Measurements from ENCODE around the gene VTA1. TPM values are rescaled to one million over a fixed set of nuclear protein-coding genes. Genes with fewer than 3 reads are reported as not detected.
A peak's percentile ranks its signal among the peaks of the same experiment; 100 is the strongest.
"Not testable (repeated sequence)": the region's sequence is repeated elsewhere in the genome, so short reads cannot be mapped to it uniquely, and the experiment has no call there.

The VTA1 gene
- total and polyA plus RNA-seq, 5 donors, result 22.0 to 35.2 (median 30.0) TPM

DNA sequence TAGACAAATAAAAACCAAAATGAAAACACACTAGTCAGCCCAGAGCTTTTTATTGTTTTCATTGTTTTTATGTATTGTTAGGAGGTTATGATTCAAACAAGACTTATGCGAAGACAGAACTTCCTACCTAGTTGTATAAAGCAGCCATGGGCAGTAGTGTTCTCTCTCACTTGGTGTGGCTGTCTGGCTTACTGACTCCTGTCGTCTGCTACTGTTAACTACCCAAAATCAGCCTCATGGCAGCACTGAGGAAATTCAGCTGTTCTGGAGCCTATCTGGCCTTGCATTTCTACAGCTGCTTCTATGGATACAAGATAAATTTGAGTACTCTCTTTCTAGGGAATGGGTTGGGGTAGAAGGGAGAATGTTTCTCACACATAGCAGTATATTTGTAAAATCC, 20.4 kb downstream of the VTA1 start:
- no peaks in the 10 kb centered on the region for H3K27me3 ChIP-seq (ENCODE audit: control insufficient read depth, insufficient read depth)
- DNase-seq (no peak), ATAC-seq (no peak)
- WGBS, result 59% methylated on average over 2 of the region's 2 CpGs
- no peak overlapping the region for H3K4me3 ChIP-seq (ENCODE audit: low read length)
- H3K27ac ChIP-seq (ENCODE audit: low read length), result no peak overlapping the region
- intact Hi-C loops (cut with DNase I), result no loop called here
- H3K9me3 ChIP-seq (ENCODE audit: control insufficient read depth, low read length), result no peaks in the 10 kb centered on the region
- no peaks in the 10 kb centered on the region for H3K4me1 ChIP-seq (ENCODE audit: control insufficient read depth, insufficient read depth, low read length)

GRCh38 chr6:142171351-142171750, 24.3 kb downstream of the VTA1 start:
- no peak for ATAC-seq
- Histone ChIP-seq H3K4me1 (ENCODE audit: control insufficient read depth, insufficient read depth, low read length) (no peaks in the 10 kb centered on the region), H3K27ac (ENCODE audit: low read length) (no peak overlapping the region), H3K9me3 (ENCODE audit: control insufficient read depth, low read length) (no peaks in the 10 kb centered on the region), H3K4me3 (ENCODE audit: low read length) (no peak overlapping the region), H3K27me3 (ENCODE audit: control insufficient read depth, insufficient read depth) (no peaks in the 10 kb centered on the region)
- DNase-seq, result no peak
- intact Hi-C loops (cut with DNase I), result no loop called here

DNA sequence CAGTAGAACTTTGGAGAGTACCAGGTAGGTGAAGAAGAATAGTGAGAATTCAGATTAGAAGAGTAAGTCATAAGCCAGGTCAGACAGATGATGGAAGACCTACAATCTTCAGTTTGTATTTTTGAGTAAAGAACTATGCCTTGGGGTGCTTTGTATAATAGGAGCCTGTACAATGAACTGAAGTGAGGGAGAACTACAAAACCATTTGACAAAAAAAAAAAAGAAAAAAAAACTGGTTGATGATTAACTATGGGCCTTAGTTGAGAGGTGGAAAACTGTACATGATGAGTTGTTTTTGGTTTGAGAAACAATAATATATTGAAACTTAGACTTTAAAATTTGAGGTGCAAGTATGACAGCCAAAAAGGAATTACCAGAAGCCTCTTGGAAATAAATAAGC, 25.7 kb downstream of the VTA1 start:
- DNase-seq (no peak), ATAC-seq (no peak)
- Histone ChIP-seq H3K9me3 (ENCODE audit: control insufficient read depth, low read length) (no peaks in the 10 kb centered on the region), H3K4me1 (ENCODE audit: control insufficient read depth, insufficient read depth, low read length) (no peaks in the 10 kb centered on the region), H3K4me3 (ENCODE audit: low read length) (no peak overlapping the region), H3K27ac (ENCODE audit: low read length) (no peak overlapping the region), H3K27me3 (ENCODE audit: control insufficient read depth, insufficient read depth) (no peaks in the 10 kb centered on the region)
- intact Hi-C loops (cut with DNase I), result no loop called here

GRCh38 chr6:142173980-142174379, 26.9 kb downstream of the VTA1 start:
- intact Hi-C loops (cut with DNase I), result no loop called here
- over 99% methylated on average over 3 of the region's 3 CpGs for WGBS
- H3K27ac ChIP-seq (ENCODE audit: low read length), result no peak overlapping the region
- ATAC-seq, result no peak
- H3K27me3 ChIP-seq (ENCODE audit: control insufficient read depth, insufficient read depth), result no peaks in the 10 kb centered on the region
- H3K4me1 ChIP-seq (ENCODE audit: control insufficient read depth, insufficient read depth, low read length), result no peaks in the 10 kb centered on the region
- no peak for DNase-seq
- no peaks in the 10 kb centered on the region for H3K9me3 ChIP-seq (ENCODE audit: control insufficient read depth, low read length)
- H3K4me3 ChIP-seq (ENCODE audit: low read length), result no peak overlapping the region

DNA sequence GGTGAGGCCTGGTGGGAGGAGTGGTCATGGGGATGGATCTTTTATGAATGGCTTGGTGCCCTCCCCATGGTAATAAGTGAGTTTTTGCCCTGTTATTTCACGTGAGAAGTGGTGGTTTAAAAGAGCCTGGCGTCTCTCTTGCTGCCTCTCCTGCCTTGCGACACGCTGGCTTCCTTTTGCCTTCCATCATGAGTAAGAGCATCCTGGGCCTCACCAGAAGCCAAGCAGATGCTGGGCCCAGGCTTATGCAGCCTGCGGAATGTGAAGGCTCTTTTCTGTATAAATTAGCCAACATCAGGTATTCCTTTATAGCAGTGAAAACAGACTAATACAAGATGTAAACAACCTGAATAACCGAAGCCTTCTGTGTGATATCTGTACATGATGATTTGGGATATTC, 27.6 kb downstream of the VTA1 start:
- H3K4me1 ChIP-seq (ENCODE audit: control insufficient read depth, insufficient read depth, low read length), result no peaks in the 10 kb centered on the region
- H3K27me3 ChIP-seq (ENCODE audit: control insufficient read depth, insufficient read depth), result no peaks in the 10 kb centered on the region
- ATAC-seq (no peak), DNase-seq (no peak)
- 91% methylated on average over 6 of the region's 6 CpGs for WGBS
- intact Hi-C loops (cut with DNase I), result no loop called here
- H3K4me3 ChIP-seq (ENCODE audit: low read length), result no peak overlapping the region
- H3K9me3 ChIP-seq (ENCODE audit: control insufficient read depth, low read length), result no peaks in the 10 kb centered on the region
- no peak overlapping the region for H3K27ac ChIP-seq (ENCODE audit: low read length)

- Histone ChIP-seq H3K9me3 (ENCODE audit: control insufficient read depth, low read length) (no peaks in the 10 kb centered on the region), H3K27ac (ENCODE audit: low read length) (no peak overlapping the region), H3K4me3 (ENCODE audit: low read length) (no peak overlapping the region), H3K27me3 (ENCODE audit: control insufficient read depth, insufficient read depth) (no peaks in the 10 kb centered on the region), H3K4me1 (ENCODE audit: control insufficient read depth, insufficient read depth, low read length) (no peaks in the 10 kb centered on the region)
- ATAC-seq, result no peak
- no peak for DNase-seq
- intact Hi-C loops (cut with DNase I), result no loop called here
These were observed 31.1 kb downstream of the VTA1 start for GRCh38 chr6:142178129-142178528.

- no peak for ATAC-seq
- no peak overlapping the region for H3K4me3 ChIP-seq (ENCODE audit: low read length)
- H3K27me3 ChIP-seq (ENCODE audit: control insufficient read depth, insufficient read depth), result no peaks in the 10 kb centered on the region
- H3K9me3 ChIP-seq (ENCODE audit: control insufficient read depth, low read length), result no peaks in the 10 kb centered on the region
- DNase-seq, result no peak
- intact Hi-C loops (cut with DNase I), result no loop called here
- peaks cover 2% of the 10 kb centered on the region for H3K4me1 ChIP-seq (ENCODE audit: control insufficient read depth, insufficient read depth, low read length)
- H3K27ac ChIP-seq (ENCODE audit: low read length), result no peak overlapping the region
These were observed 34.9 kb downstream of the VTA1 start for GRCh38 chr6:142182004-142182403.

DNA sequence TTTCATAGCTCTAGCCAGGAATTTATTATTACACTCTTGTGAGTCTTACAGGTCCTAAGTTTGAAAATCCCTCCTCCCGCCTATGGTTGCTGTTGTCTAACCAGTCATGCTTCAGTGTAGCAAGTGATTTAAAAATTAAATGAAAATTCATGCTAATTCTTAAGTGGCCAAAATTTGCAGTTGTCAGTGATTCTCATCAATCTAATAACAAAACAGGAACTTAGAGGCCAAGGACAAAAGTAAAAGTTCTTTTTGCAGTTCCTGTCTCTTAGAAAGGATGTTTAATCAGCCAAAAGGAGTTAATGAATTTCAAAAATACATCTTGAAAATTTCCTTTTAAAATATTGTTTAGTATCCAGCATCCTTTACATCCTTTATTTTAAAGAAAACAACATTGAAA, 36.3 kb downstream of the VTA1 start:
- intact Hi-C loops (cut with DNase I), result no loop called here
- H3K27ac ChIP-seq (ENCODE audit: low read length), result no peak overlapping the region
- H3K4me3 ChIP-seq (ENCODE audit: low read length), result no peak overlapping the region
- peaks cover 4% of the 10 kb centered on the region for H3K4me1 ChIP-seq (ENCODE audit: control insufficient read depth, insufficient read depth, low read length)
- H3K9me3 ChIP-seq (ENCODE audit: control insufficient read depth, low read length), result no peaks in the 10 kb centered on the region
- ATAC-seq, result no peak
- no peak for DNase-seq
- 88% methylated on average over 1 of the region's 1 CpG for WGBS
- H3K27me3 ChIP-seq (ENCODE audit: control insufficient read depth, insufficient read depth), result no peaks in the 10 kb centered on the region

DNA sequence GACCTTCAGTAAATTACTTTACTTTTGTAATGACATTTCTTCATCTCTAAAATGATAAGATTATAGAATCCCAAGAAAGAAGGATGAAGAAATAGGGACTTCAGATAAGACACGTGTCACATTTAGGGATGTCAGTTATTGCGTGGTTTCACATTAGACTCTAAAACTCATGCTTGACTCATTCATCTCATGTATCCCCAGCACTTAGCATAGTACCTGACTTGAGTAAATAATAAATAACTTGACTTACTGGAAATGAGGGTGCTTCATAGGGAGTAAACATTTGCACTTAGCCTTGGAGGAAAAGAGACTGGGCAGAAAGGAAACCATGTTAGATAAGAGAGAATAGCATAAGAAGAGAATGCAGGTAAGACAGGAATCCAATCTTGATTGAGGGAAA, 37.2 kb downstream of the VTA1 start:
- H3K4me1 ChIP-seq (ENCODE audit: control insufficient read depth, insufficient read depth, low read length), result peaks cover 4% of the 10 kb centered on the region
- intact Hi-C loops (cut with DNase I), result no loop called here
- no peak for DNase-seq
- no peaks in the 10 kb centered on the region for H3K9me3 ChIP-seq (ENCODE audit: control insufficient read depth, low read length)
- no peak overlapping the region for H3K4me3 ChIP-seq (ENCODE audit: low read length)
- H3K27ac ChIP-seq (ENCODE audit: low read length), result no peak overlapping the region
- H3K27me3 ChIP-seq (ENCODE audit: control insufficient read depth, insufficient read depth), result no peaks in the 10 kb centered on the region
- 84% methylated on average over 2 of the region's 2 CpGs for WGBS
- ATAC-seq, result no peak

DNA sequence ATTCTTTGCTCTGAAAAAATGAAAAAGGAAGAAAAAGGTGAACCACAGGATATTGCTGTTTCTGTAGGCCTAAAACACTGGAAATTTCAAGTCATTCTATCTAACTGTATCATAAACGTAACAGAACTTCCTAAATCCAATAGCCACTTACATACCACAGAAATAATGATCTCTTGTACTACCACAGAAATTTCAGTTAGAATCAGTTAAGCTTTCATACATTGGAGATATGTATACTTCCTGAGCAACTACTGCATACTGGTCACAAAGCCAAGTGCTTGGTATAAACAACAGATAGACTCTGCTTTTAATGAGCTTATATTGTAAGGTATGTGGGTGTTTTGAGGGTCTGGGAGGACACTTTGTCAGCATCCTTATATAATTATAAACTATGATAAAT, 38.6 kb downstream of the VTA1 start:
- ATAC-seq (no peak), DNase-seq (no peak)
- Histone ChIP-seq H3K27ac (ENCODE audit: low read length) (no peak overlapping the region), H3K27me3 (ENCODE audit: control insufficient read depth, insufficient read depth) (no peaks in the 10 kb centered on the region), H3K4me3 (ENCODE audit: low read length) (no peak overlapping the region), H3K4me1 (ENCODE audit: control insufficient read depth, insufficient read depth, low read length) (peaks cover 4% of the 10 kb centered on the region), H3K9me3 (ENCODE audit: control insufficient read depth, low read length) (no peaks in the 10 kb centered on the region)
- intact Hi-C loops (cut with DNase I), result no loop called here
- 94% methylated on average over 1 of the region's 1 CpG for WGBS

GRCh38 chr6:142187209-142187608, 40.1 kb downstream of the VTA1 start:
- Histone ChIP-seq H3K9me3 (ENCODE audit: control insufficient read depth, low read length) (no peaks in the 10 kb centered on the region), H3K4me3 (ENCODE audit: low read length) (no peak overlapping the region), H3K27me3 (ENCODE audit: control insufficient read depth, insufficient read depth) (no peaks in the 10 kb centered on the region), H3K27ac (ENCODE audit: low read length) (no peak overlapping the region), H3K4me1 (ENCODE audit: control insufficient read depth, insufficient read depth, low read length) (peaks cover 4% of the 10 kb centered on the region)
- peak; percentile 51 to 74 (median 63) for DNase-seq
- intact Hi-C loops (cut with DNase I), result no loop called here
- WGBS, result 21% methylated on average over 1 of the region's 1 CpG
- ATAC-seq, result peak; percentile 41 to 82

DNA sequence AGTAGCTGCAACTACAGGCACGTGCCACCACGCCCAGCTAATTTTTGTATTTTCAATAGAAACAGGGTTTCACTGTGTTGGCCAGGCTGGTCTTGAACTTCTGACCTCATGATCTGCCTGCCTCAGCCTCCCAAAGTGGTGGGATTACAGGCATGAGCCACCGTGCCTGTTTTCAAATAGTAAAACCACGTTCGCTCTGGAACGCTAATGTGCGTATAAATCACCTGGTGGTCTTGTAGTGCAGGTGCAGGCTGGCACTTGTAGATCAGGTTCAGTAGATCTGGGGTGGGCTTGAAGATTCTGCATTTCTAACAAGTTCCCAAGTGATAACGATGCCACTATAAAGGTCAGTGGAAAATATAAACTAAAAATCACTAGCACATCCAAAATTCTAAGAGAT, 41.3 kb downstream of the VTA1 start:
- ATAC-seq; H3K27ac ChIP-seq (ENCODE audit: low read length); H3K9me3 ChIP-seq (ENCODE audit: control insufficient read depth, low read length); H3K4me3 ChIP-seq (ENCODE audit: low read length); intact Hi-C loops (cut with DNase I); H3K4me1 ChIP-seq (ENCODE audit: control insufficient read depth, insufficient read depth, low read length); H3K27me3 ChIP-seq (ENCODE audit: control insufficient read depth, insufficient read depth): not testable (repeated sequence)
- WGBS, result 97% methylated on average over 8 of the region's 8 CpGs
- DNase-seq, result peak in 2 of 3 donors; percentile 14 to 18

All from right cardiac atrium (tissue), 5 donors.